Stimulated activated CD4-positive, alpha-beta T cell treated with anti-CD3 and anti-CD28 coated beads, TNF-alpha, amount 100 ng/mL, for 4 hours (primary cell): Measurements from ENCODE around the gene SERGEF.

Experiments used
- DNase-seq, 3 experiments: peaks; one replicate each; pipeline ENCODE4 v3.0.0-alpha.2; 2020; ENCODE audit warnings: low read depth in 3 of 3

SERGEF gene

DNA sequence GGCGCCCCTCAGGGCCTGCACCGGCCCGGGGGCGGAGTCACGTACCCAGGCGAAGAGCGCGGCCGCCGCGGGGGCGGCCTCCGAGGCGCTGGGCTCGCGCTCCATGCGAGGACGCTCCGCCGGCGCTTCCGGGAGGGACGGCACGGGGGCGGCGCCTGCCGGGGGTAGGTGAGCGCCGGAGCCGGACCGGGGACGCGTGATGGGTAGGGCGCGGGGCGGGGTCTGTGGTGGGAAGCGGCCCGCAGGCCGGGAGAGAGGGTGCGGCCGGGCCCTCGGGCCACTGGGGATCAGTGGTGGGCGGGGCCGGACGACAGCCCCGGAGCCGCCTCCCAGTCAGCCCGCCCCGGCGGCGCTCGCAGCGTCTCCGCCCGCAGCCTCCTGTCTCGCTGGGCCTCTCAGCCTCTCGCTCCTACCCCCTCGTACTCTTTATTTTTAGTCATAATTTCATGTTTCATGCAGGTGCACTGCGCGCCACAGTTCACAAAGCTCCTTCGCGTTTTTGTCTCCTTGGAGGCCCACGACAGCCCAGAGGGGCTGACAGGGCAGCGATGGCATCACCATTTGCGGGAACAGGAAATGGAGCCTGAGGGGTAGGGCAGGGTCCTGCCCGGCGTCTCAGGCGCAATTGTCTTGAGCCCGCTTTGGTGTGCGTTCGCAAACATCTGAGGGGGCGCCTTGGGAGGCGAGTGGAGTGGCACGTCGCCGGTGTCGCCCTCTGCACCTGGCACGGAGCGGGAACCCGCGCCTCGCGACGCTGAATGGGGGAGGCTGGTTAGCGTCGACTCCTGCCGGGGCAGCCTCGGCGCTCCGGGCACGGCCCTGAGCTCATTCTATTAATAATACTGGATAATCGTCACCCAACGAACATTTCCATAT lies at the start of gene SERGEF:
Gene SERGEF, minus strand, starts transcription at position 142 of the 876 bp plus-strand sequence. Its CDS starts 37 bp downstream, at position 105.
- DNase-seq: peak; percentile 79 to 90 (median 82)

DNA sequence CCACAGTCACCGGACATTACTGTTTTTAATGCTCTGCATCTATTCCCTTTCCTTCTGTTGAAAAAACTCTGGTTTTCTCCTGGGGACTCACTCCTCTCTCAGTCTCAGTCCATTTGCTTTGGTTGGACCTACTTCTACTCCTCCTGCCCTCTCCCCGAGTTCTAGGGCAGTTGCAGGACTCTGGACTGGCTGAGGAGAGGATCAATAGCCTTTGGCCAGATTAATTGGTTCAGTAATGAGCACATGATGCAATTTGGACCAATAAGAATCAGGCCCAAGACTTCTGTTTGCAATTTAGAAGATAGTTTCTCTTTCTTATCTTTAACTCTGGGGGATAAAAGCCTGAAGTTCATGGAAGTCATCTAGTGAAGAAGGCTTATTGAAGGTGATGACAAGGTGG lies 48.5 kb upstream of the SERGEF start:
- DNase-seq: no peak

DNA sequence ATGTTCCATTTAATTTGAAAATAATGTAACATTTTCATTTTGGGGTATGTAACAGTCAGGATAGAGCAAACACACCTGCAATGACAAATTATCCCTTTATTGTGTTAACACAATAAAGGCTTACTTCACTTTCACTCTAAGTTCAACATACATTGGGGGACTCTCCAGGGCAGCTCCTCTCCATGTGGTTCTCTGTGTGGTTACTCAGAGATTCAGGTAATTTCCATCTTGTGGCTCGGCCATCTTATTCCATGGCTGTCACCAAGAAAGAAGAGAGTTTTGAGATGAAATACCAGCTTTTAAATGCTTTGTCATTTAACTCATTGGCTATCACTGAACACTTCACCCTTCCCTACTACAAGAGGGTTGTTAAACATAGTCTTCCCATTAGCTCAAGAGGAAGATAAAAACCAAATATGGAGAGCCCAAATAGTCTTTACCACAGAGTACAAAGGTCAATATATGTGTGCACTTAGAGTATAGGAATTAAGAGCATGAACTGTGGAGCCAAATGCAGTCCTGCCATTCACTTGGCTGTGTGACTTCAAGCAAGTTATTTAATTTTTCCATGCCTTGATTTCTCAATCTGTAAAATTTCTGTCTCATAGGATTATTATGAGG lies 43.8 kb upstream of the SERGEF start:
- DNase-seq: no peak

DNA sequence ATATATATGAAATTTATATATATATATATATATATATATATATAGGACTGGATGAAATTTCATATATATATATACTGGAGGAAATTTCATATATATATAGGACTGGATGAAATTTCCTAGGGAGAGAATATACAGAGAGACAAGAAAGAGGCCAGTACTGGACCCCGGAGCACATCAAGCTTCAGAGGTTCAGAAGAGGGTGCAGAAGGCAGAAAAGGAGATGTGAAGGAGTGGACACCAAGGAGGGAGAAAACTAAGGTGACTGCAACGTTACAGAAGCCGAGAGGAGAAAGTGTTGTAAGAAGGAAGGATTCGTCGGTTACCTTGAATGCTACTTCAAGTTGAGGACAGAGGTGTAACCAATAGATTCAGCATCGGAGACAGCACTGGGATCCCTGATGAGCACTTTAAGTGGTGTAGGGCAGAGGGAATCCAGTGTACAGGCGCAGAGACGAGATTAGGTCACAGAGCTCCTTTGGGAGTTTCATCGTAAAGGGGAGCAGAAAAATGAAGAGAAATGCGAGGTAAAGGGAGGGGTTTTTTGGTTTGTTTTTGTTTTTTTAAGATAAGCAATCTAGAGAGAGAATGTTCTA lies 41.8 kb upstream of the SERGEF start:
- no peak for DNase-seq

DNA sequence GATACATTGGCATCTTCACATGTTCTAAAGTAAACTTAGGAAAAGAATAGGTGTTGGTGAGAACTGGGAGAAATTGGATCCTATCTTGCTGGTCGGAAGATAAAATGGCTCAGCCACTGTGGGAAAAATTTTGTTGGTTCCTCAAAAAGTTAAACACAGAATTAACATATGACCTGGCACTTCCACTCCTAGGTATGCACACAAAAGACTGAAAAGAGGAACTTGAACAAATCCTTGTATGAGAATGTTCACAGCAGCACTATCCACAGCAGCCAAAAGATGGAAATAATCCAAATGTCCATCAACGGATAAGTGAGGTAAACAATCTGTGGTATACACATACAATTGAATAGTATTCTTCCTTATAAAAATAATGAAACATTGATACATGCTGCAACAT lies 38.0 kb upstream of the SERGEF start:
- DNase-seq: no peak

DNA sequence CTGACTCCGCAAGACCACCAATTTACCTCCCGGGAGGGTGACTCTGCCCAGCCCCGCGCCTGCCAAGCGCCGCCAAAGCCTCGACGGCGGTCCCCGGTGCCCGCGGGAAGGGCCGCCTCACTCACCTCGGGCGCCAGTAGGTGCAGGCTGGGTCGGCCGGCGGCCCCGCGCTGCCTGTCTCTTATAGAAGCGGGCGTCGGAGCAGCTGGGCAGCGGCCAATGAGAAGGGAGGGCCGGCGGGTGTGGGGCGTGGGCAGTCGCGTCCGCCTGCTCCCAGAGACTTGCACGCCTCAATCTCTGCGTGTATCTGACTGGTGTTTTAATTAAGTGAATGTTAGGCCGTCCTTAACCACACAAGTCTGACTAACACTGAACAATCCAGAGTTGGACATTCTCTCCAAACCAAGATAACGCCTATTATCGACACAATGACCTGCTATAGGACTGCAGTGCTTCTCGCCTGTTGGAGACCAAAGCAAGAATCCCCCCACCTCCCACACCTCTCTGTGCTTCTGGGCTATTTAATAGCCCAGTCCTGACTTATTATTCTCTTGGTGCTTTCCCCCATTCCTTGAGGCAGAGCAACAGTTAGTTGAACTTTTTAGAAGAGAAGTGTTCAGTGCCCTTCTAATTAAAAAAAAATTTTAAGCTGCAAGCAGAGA lies 33.4 kb upstream of the SERGEF start, which contains the start of gene TPH1:
Gene TPH1, minus strand, starts transcription at position 154 of the 662 bp plus-strand sequence. CDS start 5,507 bp downstream, outside the sequence.
- DNase-seq: no peak

DNA sequence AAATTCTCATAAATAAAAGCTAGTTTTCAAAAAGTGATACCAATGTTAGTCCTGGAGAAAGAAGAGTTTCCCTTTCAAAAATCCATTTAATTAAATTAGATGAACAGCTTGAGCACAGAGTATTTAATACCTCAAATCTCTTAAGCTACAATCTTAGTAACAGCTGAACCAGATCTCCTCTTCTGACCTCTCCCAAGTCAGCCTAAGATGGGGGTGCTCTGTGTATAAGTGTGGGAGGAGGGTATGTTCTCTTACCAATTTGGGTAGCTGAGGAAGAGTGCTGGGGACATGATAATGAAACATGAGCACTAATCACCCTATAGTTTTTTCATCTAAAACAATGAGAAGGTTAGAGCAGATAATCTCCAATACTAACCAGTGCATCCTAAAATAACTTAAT lies 23.6 kb upstream of the SERGEF start:
- no peak for DNase-seq

DNA sequence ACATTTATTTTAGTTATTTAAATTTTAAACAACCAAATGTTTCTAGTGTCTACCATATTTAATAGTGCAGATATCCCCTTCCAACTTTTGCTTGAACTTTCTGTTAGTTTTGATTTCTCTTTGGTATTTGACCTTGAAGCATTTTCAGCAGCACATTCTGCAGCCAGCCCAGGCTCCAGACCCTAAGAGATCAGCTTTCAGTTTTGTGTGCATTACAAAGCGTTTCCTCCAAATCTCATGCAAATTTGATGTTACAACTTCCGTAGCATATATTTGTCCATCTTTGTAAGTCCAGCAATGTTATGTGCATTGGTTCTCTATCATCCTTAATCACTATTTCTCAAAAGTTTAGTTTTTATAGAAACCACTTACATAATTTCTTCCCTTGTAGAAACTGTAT lies 14.6 kb upstream of the SERGEF start:
- DNase-seq: no peak

DNA sequence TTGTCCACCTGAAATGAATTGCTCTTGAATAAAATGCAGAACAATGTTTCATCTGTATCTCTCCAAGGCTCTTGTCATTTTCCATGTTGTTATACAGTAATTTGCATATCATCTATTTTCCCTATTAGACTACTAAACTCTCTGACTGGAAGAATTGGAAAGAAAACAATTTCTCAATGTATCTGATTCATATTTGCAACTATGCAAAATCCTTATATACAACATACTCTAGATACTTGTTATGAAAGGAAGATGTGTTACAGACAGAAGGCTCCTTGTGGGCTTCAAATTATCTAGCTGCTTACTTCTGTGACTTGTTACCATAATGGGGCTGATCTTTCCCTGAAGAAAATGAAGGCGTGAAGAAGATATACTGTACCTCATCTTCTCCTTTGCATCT lies 9.6 kb upstream of the SERGEF start:
- DNase-seq: no peak

DNA sequence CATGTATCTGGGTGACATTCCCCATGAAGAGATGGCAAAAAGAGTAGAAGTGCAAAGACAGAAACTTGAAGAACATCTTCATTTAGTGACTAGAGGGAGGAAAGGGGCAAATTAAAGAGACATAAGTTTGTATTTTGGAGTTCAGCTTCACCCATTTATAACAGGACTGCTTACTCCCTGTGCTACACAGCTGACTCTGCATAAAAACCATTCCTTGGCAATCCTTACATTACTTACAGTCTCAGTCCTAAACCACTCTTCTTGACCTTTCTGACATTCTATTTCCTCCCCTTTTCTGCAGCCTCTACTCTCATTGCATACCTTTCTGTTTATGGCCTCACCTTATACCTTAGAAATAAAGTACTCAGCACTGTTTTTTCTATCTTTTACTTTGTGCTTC lies 6.8 kb upstream of the SERGEF start:
- DNase-seq: no peak

DNA sequence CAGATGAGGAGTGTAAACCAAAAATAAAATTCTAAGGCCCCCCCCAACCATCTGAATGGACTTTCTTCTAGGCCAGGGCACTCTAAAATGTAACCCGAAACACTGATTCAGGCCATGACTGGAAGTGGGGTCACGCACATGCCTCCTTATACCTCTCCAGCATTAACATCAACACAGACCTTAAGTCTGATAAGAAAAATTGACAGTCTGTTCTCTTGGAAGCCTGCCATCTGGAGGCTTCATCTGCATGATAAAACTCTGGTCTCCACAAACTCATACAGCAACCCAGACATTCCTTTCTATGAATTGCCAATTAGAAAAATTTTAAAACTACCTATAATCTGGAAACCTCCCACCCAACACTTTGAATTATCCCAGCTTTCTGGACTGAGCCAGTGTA lies 3.9 kb upstream of the SERGEF start:
- DNase-seq: no peak

DNA sequence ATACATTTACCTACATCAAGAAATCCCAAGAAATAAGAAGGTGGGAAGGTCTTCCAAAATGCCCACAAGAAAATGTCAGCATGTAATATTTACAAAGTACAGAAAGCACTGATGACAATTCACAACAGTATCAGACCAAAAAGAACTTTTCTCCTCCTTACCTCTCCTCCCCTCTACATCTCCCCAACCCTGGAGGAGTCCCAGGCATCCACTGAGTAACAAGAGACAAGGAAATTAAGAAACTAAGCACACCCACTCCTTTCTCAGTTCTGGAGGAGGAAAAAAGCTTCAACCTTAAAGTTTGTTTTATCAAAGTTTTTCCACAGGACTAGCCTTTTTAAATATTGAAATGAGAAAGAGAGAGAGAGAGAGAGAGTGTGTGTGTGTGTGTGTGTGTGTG lies 2.0 kb upstream of the SERGEF start:
- no peak for DNase-seq

DNA sequence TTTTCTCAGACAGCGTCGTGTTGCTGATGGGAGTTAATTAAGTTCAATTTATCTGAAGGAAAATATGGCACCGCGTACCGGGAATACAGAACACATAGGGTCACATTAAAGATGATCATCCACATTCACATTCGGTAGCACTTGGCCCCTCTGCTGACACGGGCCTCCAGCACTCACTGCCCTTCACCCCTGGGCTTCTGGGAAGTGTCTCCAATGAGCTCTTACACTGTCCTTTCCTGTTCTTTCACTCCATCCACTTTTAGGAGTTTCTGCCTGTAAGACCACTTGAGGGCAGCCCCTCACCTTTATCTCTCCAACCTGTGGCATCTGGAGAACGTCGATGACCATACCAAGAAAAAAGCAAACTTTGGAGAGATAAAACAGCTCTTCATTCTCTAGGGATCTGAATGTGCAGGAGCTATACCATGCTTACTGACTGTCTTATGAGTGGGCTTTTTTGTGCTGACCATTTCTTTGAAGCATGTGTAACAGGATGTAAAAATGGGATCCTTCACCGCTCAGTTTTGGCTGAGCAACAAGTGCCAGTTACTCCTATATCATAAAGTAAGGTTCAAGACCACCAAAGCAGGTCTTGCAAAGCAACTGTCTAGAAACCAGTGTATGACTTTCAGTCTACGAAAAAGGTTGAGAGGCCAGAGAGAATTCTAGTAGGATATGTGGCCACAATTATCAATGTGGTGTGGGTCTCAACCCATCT lies 1.1 kb upstream of the SERGEF start:
- no peak for DNase-seq

DNA sequence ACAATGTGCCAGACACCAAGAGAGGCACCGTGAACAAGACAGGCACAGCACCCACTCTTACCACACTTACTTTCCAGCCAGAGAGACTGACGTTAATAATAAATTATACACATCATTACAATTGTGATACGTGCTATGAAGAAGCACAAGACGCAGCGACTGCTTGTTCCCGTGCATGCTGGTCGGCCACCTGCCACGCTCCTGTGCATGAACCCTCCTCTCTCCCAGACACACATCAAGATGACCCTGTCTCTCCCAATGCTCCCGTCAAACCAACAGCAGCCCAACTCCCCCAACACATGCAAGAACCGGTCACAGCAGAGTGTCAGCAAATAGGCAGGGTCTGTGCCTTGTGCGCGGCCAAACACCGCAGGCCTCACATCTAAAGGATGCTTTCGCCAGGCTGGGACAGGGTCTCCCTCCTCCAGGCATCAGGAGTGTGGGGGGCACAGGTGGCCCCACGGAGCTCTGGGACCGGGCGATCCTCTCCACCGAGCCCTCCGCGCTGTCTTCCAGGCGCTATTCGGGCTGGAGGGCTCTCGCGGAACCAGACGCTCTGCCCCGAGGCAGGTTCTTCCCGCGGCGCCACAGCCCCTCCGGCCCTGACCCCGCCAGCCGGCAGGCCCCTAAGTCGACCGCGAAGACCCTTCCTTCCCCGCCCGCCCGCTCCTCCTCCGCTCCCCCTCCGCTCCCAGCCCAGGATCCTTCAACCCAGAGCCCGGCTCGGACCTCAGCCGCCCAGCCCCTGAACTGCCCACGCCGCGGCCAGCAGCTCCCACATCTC lies 533 bp downstream of the SERGEF start:
- peak in 1 of 3 experiments; percentile 12 for DNase-seq

DNA sequence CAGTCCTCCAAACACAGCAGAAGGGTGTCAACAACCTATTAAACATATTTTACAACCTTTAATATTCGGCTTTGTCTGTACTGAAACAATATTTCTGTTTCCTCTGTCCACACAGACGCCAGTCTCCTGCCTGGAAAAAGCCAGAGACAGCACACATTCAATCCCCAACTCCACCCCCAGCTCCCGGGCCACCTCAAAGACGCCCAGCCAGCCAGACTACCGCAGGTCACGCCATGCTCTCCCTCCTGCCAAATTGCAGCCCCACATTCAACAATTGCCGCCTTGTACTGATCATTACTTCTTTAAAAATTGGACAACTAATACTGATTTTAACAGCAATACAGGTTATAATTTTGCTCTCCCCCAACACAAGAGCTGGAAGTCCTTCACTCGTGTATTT lies 1.2 kb downstream of the SERGEF start:
- DNase-seq: no peak

DNA sequence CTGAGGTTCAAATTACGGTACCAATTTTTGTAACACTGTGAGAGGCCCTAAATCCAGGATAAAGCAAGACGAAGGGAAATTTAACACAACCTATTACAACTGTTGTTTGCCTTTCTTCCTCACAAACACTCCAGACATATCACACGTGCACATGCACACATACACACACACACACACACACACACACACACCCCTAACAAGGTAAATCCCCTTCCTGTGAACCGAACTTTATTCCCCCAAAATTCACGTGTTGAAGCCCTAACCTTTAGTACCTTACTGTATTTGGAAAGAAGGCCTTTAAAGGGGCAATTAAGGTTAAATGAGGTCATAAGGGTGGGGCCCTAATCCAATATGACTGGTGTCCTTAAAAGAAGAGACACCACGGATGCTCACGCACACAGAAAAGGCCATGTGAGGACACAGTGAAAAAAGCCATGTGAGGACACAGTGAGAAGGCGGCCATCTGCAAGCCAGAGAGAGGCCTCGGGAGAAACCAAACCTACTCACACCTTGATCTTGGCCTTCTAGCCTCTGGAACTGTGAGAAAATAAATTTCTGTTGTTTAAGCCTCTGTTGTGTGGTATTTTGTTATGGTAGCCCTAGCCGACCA lies 1.8 kb downstream of the SERGEF start:
- DNase-seq: no peak

DNA sequence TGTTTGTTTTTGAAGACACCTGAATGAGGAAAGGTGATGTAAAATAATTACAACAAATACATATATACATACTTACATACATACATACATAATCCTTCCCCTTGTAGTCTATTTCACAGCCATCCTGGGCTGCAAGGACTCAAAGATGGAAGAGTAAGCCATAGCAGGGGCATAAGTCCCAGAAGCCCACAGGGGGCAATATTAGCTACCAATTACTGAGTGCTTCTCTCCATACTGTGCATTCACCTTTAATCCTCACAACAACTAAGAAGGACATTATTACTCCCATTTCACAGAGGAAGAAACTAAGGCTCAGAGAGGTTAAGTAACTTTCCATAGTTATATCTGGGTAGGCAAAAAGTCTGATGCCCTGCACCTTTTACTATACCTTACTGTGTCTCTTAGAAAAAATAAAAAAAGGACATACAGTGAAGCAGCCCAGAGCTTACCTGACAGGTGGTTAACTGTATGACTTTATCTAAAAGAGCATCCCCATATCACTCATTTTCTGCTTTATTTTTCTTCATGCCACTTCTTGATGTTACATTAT lies 2.7 kb downstream of the SERGEF start:
- no peak for DNase-seq

DNA sequence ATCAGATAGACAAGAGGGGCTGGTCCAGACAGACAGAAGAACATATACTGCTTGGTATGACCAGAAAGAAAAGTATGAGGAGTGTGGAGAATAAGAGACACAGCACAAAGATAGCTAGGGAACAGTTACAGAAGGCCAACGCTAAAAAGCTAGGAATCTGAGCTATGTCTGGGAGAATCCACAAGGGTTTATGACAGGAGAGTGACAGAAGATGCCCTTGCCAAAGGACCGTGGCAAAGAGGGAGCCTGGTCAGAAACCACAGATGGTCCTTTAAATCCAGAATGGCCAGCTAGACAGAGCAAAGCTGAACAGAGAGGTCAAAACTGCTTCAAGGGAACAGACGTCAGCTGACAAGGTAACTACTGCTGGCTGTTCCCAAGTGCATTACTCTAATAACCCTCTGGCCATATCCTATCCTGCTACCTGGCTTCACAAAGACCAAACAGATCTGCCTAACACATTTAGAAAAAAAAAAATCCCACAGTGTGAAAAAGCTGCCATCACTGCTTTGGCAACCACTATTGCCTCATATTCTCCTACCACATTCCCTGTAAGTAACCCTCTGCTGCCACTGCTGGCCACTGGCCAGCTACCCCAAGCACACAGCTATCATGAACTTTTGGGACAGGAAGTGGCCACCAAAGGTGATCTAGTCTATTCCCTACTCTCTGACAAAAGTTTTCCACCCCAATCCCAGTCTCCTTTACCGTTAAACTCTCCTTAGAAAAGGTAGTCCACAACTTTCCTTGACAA lies 7.3 kb downstream of the SERGEF start:
- no peak for DNase-seq

DNA sequence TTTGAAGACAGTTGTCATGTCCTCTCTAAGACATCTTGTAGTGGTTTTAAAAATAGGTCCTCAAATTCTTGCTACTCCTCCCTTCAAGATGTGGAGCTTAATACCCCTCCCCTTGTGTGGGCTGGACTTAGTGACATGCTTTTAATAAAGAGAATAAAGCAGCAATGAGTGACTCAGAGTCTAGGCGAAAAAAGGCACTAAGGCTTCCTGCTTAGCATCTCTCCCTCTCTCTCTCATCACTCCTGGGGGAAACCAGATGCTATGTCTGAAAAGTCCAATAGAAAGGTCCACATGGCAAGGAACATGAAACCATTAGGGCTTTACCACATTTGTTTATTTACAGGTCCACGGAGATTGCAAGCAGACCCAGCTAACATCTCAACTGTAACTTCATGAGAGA lies 11.7 kb downstream of the SERGEF start:
- DNase-seq: no peak
